KOPT-K1 (cell line): Measurements from ENCODE around the gene SNRPD2.
"Not testable (repeated sequence)": the region's sequence is repeated elsewhere in the genome, so short reads cannot be mapped to it uniquely, and the experiment has no call there.

Experiments
- H3K27ac ChIP-seq: fragments of 200-600 bp; sonication (generic); 2 replicates; pipeline ENCODE4 v1.5.1; 2016; ENCODE audit warnings: antibody characterized with exemption, mild to moderate bottlenecking, low read depth, low read length; ENCODE audit not compliant: poor library complexity, severe bottlenecking
- H3K36me3 ChIP-seq: fragments of 200-600 bp; sonication (generic); 2 replicates; pipeline ENCODE4 v1.5.1; 2017; ENCODE audit warnings: antibody characterized with exemption, mild to moderate bottlenecking, low read length, moderate library complexity; ENCODE audit not compliant: insufficient read depth
- H3K9me3 ChIP-seq: fragments of 200-600 bp; sonication (generic); 2 replicates; pipeline ENCODE4 v1.5.1; 2017; ENCODE audit warnings: antibody characterized with exemption, low read length, mild to moderate bottlenecking; ENCODE audit not compliant: insufficient read depth, poor library complexity, severe bottlenecking

SNRPD2 gene

GRCh38 chr19:45712699-45713067 lies 20.9 kb upstream of the SNRPD2 start:
- Histone ChIP-seq H3K36me3 (peaks cover 41% of the 10 kb centered on the region), H3K27ac (no peak overlapping the region), H3K9me3 (no peaks in the 10 kb centered on the region)

GRCh38 chr19:45711851-45712698 lies 20.3 kb upstream of the SNRPD2 start:
- H3K27ac ChIP-seq, result no peak overlapping the region
- no peaks in the 10 kb centered on the region for H3K9me3 ChIP-seq
- H3K36me3 ChIP-seq, result peaks cover 41% of the 10 kb centered on the region

- no peaks in the 10 kb centered on the region for H3K9me3 ChIP-seq
- peaks cover 41% of the 10 kb centered on the region for H3K36me3 ChIP-seq
- no peak overlapping the region for H3K27ac ChIP-seq
These were observed 18.8 kb upstream of the SNRPD2 start for GRCh38 chr19:45710356-45711130.

GRCh38 chr19:45705710-45706415 lies 14.1 kb upstream of the SNRPD2 start:
- Histone ChIP-seq H3K9me3 (no peaks in the 10 kb centered on the region), H3K36me3 (peaks cover 46% of the 10 kb centered on the region), H3K27ac (no peak overlapping the region)

- Histone ChIP-seq H3K27ac (no peak overlapping the region), H3K9me3 (no peaks in the 10 kb centered on the region), H3K36me3 (peaks cover 40% of the 10 kb centered on the region)
These were observed 13.4 kb upstream of the SNRPD2 start for GRCh38 chr19:45705115-45705514.

- Histone ChIP-seq H3K9me3 (no peaks in the 10 kb centered on the region), H3K36me3 (peaks cover 48% of the 10 kb centered on the region), H3K27ac (no peak overlapping the region)
These were observed 9.9 kb upstream of the SNRPD2 start for GRCh38 chr19:45701676-45702075.

GRCh38 chr19:45693106-45693788 lies 1.5 kb upstream of the SNRPD2 start:
- Histone ChIP-seq H3K36me3 (peaks cover 51% of the 10 kb centered on the region), H3K27ac (peak overlapping the region; percentile 76), H3K9me3 (no peaks in the 10 kb centered on the region)

GRCh38 chr19:45692187-45693105 lies 693 bp upstream of the SNRPD2 start, which contains the start of gene QPCTL:
Gene QPCTL (plus strand): TSS chr19:45692666. CDS start chr19:45692704, 38 bp downstream.
- H3K27ac ChIP-seq, result peak within 1 kb of the TSS; percentile 76
- no peaks in the 10 kb centered on the region for H3K9me3 ChIP-seq
- peaks cover 51% of the 10 kb centered on the region for H3K36me3 ChIP-seq

- Histone ChIP-seq H3K36me3 (peaks cover 72% of the 10 kb centered on the region), H3K27ac (no peak overlapping the region), H3K9me3 (no peaks in the 10 kb centered on the region)
These were observed 4.2 kb downstream of the SNRPD2 start for GRCh38 chr19:45687599-45687998.

- not testable (repeated sequence) for H3K27ac ChIP-seq, H3K9me3 ChIP-seq
- peaks cover 72% of the 10 kb centered on the region for H3K36me3 ChIP-seq
These were observed 6.7 kb downstream of the SNRPD2 start for GRCh38 chr19:45685045-45685444.

- Histone ChIP-seq H3K27ac (no peak overlapping the region), H3K9me3 (no peaks in the 10 kb centered on the region), H3K36me3 (peaks cover 52% of the 10 kb centered on the region)
These were observed 8.8 kb downstream of the SNRPD2 start for GRCh38 chr19:45682908-45683307.

GRCh38 chr19:45682117-45682516 lies 9.6 kb downstream of the SNRPD2 start:
- Histone ChIP-seq H3K9me3 (no peaks in the 10 kb centered on the region), H3K36me3 (peaks cover 45% of the 10 kb centered on the region), H3K27ac (peak overlapping the region; percentile 22)

- H3K36me3 ChIP-seq, result peaks cover 38% of the 10 kb centered on the region
- no peaks in the 10 kb centered on the region for H3K9me3 ChIP-seq
- H3K27ac ChIP-seq, result peak overlapping the region; percentile 22
These were observed 10.2 kb downstream of the SNRPD2 start for GRCh38 chr19:45681391-45682015.
